Prostate gland (tissue), 2 donors: ENCODE measurements around the gene BIN2. TPM values are rescaled to one million over a fixed set of nuclear protein-coding genes. Genes with fewer than 3 reads are reported as not detected.

ENCODE experiments used
- DNase-seq: peaks from one replicate; pipeline ENCODE4 v3.0.0-alpha.2; 2019; ENCODE audit warnings: low spot score
- H3K27ac ChIP-seq, 2 donors: fragments of 200-600 bp; sonication (generic); 2 replicates each; pipeline ENCODE4 v1.5.1; 2017 to 2019
- H3K27me3 ChIP-seq: fragments of 200-600 bp; sonication (generic); replicated peaks from 2 replicates; pipeline ENCODE4 v1.5.1; 2019; ENCODE audit not compliant: insufficient read depth
- H3K36me3 ChIP-seq, 2 donors: fragments of 200-600 bp; sonication (generic); 1 replicate in 1 of 2; 2 replicates in 1 of 2; pipeline versions ENCODE4 v1.5.1 to v1.8.1; 2017 to 2019
- H3K4me1 ChIP-seq: fragments of 200-600 bp; sonication (generic); replicated peaks from 2 replicates; pipeline ENCODE4 v1.5.1; 2019
- H3K4me3 ChIP-seq, 2 donors: fragments of 200-600 bp; sonication (generic); 2 replicates each; pipeline ENCODE4 v1.5.1; 2017 to 2019
- H3K9me3 ChIP-seq: fragments of 200-600 bp; sonication (generic); 2 replicates; pipeline ENCODE4 v1.5.1; 2017
- POLR2A ChIP-seq: fragments of 450-650 bp; IDR thresholded peaks from one replicate; pipeline ENCODE4 v1.6.1; 2016; ENCODE audit warnings: antibody characterized with exemption, mild to moderate bottlenecking
- POLR2AphosphoS5 ChIP-seq: sonication (generic); formaldehyde crosslinking; IDR thresholded peaks from one replicate; pipeline ENCODE4 v1.6.1; 2017; ENCODE audit warnings: antibody characterized with exemption
- WGBS: methylation state at CpG from one replicate; pipeline ENCODE4 v1.1.5; 2018; 5-methylcytosine and 5-hydroxymethylcytosine counted together
- intact Hi-C: fragments of 100-400 bp; cut with DNase I; formaldehyde crosslinking; loops from one replicate; pipeline ENCODE4 v1.14.2; 2022
- total RNA-seq, 2 donors: library from RNA; depleted of rRNA; stranded (reverse); fragments of >200 nt; gene quantifications; one replicate each; pipeline ENCODE4 v1.1.0, GENCODE V29; 2016
- TF ChIP-seq, protein P1 (sequence below), 4 experiments: fragments of 200-600 bp in 2 of 4; fragments of 450-650 bp in 2 of 4; sonication (generic) in 2 of 4; IDR thresholded peaks; 1 replicate in 3 of 4; 2 replicates in 1 of 4; pipeline ENCODE4 v1.5.1; 2016 to 2019; ENCODE audit warnings: antibody characterized with exemption in 4 of 4, mild to moderate bottlenecking in 2 of 4, moderate library complexity in 2 of 4

BIN2 gene
- total RNA-seq, 2 donors from 2014 or later = 2.6 to 5.5 TPM

DNA sequence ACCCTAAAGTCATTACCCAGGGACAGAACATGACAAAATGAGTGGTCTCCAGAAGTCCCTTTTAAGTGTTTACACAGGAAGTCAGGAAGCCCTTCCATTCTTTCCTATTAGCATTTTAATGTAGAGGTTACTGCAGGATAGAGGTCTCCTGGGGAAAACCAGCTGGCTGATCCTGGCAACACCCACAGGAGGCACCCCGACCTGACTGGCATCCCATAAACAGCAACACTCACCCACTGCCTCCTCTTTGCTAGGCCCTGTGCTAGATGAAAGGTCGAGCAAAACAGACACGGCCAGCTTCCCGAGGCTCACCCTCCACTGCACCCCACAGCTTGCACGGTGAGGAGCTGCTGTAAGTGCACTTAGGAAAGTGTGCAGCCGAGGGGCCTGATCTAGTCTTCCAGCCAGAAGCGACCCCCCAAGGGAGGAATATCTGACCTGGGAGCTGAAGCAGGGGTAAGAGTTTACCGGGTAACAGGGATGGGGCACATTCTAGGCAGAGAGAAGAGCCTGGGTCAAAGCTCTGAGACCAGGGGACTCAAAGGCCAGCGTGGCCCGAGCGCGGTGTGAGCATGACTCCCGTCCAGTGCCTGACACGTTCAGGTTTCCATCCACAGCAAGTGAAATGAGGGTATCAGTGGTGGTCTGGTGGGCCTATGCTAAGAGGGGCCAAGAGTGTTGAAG, 76.3 kb downstream of the BIN2 start:
- TF ChIP-seq POLR2AphosphoS5 = no peak
- TF ChIP-seq, protein P1, sequence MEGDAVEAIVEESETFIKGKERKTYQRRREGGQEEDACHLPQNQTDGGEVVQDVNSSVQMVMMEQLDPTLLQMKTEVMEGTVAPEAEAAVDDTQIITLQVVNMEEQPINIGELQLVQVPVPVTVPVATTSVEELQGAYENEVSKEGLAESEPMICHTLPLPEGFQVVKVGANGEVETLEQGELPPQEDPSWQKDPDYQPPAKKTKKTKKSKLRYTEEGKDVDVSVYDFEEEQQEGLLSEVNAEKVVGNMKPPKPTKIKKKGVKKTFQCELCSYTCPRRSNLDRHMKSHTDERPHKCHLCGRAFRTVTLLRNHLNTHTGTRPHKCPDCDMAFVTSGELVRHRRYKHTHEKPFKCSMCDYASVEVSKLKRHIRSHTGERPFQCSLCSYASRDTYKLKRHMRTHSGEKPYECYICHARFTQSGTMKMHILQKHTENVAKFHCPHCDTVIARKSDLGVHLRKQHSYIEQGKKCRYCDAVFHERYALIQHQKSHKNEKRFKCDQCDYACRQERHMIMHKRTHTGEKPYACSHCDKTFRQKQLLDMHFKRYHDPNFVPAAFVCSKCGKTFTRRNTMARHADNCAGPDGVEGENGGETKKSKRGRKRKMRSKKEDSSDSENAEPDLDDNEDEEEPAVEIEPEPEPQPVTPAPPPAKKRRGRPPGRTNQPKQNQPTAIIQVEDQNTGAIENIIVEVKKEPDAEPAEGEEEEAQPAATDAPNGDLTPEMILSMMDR (IDR thresholded peaks at IDR 0.05) = no peak
- no peak for TF ChIP-seq POLR2A
- intact Hi-C loops = no loop called here
- no peak overlapping the region for H3K27ac ChIP-seq
- H3K27me3 ChIP-seq = no peaks in the 10 kb centered on the region
- 63% methylated on average over 14 of the region's 14 CpGs for WGBS
- no peak for DNase-seq
- H3K4me1 ChIP-seq = no peaks in the 10 kb centered on the region
- no peaks in the 10 kb centered on the region for H3K36me3 ChIP-seq
- H3K9me3 ChIP-seq = no peaks in the 10 kb centered on the region
- H3K4me3 ChIP-seq = no peak overlapping the region

DNA sequence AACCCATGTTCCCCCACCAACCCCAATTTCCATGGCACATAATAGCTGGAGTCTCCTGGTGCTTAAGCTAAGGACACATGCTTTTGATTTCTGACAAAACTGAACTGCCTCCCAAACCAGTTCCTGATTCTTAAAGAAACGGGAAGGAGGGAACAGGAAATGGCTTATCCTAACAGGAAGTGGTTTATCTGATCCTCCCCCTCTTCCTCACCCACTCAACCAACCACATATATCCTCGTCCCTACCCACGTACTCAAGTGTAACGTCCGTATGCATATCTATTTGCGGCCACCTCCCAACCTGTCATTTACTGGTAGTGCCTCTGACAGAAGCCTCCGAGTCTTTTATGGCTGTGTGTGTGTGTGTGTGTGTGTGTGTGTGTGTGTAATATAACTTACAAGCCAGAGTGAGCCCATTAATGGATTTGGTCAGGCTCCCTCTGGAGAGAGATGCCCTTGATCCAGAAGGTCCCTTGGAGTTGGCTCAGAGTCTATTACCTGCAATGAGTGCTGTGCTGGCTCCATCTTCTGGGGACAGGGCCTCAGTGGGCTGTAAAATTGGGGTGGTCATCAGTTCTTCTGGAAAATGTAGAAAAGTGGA, 77.6 kb downstream of the BIN2 start:
- no peak for TF ChIP-seq POLR2AphosphoS5
- TF ChIP-seq, protein P1 (IDR thresholded peaks at IDR 0.05) = peak in 1 of 4 experiments; percentile 13
- intact Hi-C loops = no loop called here
- no peaks in the 10 kb centered on the region for H3K4me1 ChIP-seq
- no peaks in the 10 kb centered on the region for H3K9me3 ChIP-seq
- no peaks in the 10 kb centered on the region for H3K27me3 ChIP-seq
- H3K4me3 ChIP-seq = no peak overlapping the region
- no peak overlapping the region for H3K27ac ChIP-seq
- no peaks in the 10 kb centered on the region for H3K36me3 ChIP-seq
- WGBS = 35% methylated on average over 7 of the region's 7 CpGs
- no peak for DNase-seq

DNA sequence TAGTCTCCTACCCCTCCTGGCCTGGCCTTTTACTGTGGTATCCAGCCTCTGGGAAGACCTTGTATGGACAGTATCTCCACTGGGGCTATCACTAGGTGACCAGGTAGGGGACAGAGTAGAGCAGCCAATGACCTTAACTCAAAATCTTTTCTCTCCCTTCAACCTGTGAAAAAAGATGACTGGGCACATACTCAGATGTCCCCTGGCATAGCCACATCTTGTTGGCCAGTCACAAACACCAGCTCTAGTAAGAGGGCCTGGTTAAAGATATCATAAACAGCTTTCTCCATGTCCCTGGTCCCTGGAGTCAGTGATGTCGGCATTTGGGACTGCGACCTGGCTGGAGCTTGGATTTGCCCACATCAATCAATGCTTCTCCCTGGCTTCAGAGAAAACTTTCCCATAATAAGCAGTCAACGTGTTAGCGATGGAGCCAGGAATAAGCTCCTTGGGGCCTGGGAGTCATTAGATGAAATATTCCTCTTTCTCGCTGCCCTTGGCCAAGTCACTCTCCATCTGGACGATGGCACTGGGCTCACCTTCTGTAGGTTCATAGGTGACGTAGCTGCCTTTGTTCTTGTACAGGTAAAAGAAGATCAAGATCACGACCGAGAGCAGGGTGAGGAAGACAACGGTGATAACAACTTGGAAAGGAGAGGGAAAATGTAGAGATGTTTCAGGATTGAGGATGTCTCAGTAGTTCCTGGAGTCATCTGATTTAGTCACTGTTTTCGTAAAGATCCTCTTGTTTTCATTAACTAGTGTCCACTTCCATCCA, 78.3 kb downstream of the BIN2 start:
- intact Hi-C loops = no loop called here
- no peaks in the 10 kb centered on the region for H3K27me3 ChIP-seq
- TF ChIP-seq POLR2A (no peak), POLR2AphosphoS5 (no peak)
- TF ChIP-seq, protein P1 (IDR thresholded peaks at IDR 0.05) = no peak
- peaks cover under 1% of the 10 kb centered on the region for H3K4me1 ChIP-seq
- no peak overlapping the region for H3K4me3 ChIP-seq
- 91% methylated on average over 10 of the region's 11 CpGs for WGBS
- no peaks in the 10 kb centered on the region for H3K9me3 ChIP-seq
- no peak overlapping the region for H3K27ac ChIP-seq
- peaks cover 0 to 3% of the 10 kb centered on the region in 2 donors for H3K36me3 ChIP-seq
- DNase-seq = no peak

- intact Hi-C loops = no loop called here
- no peaks in the 10 kb centered on the region for H3K9me3 ChIP-seq
- H3K4me3 ChIP-seq = no peak overlapping the region
- peaks cover 0 to 4% of the 10 kb centered on the region in 2 donors for H3K36me3 ChIP-seq
- H3K4me1 ChIP-seq = peaks cover 6% of the 10 kb centered on the region
- TF ChIP-seq POLR2A (no peak), POLR2AphosphoS5 (no peak)
- TF ChIP-seq, protein P1 (IDR thresholded peaks at IDR 0.05) = no peak
- no peak for DNase-seq
- no peak overlapping the region for H3K27ac ChIP-seq
- H3K27me3 ChIP-seq = no peaks in the 10 kb centered on the region
- WGBS = 92% methylated on average over 4 of the region's 4 CpGs
Measured at GRCh38 chr12:51244269-51244668, 79.7 kb downstream of the BIN2 start.
